ENCODE data around the gene CD80.
"Not testable (repeated sequence)": the region's sequence is repeated elsewhere in the genome, so short reads cannot be mapped to it uniquely, and the experiment has no call there.

CD80 gene

GRCh38 chr3:119559441-119559963 lies at the start of gene CD80:
CD80 (minus strand) TSS chr3:119559614; CDS start chr3:119557728, 1,886 bp downstream.
- peak; percentile 74 for DNase-seq (ENCODE audit: low spot score)

DNA sequence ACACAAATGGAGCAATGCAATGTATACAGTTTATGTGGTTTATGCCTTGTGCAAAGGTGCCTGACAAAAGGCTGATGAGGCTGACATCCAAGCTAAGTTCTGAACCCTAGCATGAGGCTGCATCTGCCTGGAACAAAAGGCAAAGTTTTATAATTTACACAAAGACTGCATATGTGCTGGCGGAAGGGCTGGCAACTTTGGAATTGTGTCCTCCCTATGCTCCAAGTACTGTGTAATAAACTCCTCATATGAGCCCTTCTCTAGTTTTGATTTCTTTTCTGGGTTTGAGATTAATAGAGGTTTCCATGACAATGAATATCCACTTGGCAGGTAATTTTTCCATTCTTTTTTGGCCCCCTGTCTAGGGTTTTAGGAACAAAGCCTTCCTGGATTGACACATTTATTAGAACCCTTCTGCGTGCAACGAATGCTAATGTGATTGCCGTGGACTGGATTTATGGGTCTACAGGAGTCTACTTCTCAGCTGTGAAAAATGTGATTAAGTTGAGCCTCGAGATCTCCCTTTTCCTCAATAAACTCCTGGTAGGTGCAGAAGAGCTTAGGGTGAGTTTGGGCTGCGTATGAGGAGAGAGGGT lies 49.1 kb upstream of the CD80 start:
- no peak for DNase-seq (ENCODE audit: low spot score)

GRCh38 chr3:119604878-119605277 lies 45.5 kb upstream of the CD80 start:
- DNase-seq (ENCODE audit: low spot score), result no peak

GRCh38 chr3:119602676-119603075 lies 43.3 kb upstream of the CD80 start:
- DNase-seq (ENCODE audit: low spot score), result no peak

GRCh38 chr3:119601154-119601553 lies 41.7 kb upstream of the CD80 start:
- DNase-seq (ENCODE audit: low spot score), result no peak

DNA sequence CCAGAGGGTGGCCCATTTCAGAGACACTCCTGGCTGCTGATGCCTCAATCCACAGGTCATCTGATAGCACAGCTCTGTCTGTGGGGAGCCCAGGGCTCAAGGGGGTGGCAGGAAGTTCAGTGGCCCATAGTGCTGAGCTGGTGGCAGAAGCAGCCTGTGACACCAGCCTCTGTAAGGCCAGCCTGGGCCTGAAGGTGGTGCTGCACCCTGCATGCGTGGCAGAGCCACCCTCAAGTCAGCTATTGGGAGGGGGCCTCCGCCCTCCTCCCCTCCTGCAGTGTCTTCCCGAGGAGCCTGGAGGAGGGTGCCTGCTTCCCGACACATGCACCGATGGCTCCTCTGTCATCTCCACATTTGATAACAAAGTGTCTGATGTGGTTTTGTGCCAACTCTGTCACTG lies 41.3 kb upstream of the CD80 start:
- DNase-seq (ENCODE audit: low spot score), result no peak

- no peak for DNase-seq (ENCODE audit: low spot score)
These were observed 40.3 kb upstream of the CD80 start for GRCh38 chr3:119599558-119600174.

DNA sequence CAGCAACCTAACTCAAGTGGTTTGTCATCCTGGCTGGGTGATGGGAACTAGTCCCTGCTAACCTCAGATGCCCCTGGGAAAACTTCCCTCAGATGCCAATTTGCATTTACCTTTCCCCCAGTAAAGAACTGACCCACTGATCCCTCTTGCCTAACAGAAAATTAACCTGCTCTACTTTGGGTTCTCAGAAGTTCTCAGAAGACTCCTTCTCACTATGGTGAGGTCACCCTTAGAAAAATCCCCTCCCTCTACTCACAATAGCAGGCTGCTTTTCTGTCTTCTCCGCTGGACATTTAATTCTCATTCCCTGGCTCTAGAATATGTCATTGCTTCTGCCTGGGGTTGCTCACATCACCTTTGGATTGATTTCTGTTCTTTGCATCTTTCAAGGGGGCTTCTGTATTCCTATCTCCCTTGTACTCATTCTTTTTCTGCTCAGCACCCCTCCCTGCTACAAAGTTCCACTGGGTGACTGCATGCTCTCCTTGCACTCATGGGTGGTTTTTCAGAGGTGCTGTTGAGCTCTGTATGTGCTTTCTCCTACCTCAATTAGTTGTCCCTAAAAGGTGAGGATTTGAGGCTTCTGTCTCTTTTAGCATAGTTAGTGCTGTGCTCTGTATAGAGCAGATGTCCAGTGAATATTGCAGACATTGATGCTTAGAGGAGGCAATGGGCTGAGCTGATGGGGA lies 39.1 kb upstream of the CD80 start:
- DNase-seq (ENCODE audit: low spot score), result no peak

- DNase-seq (ENCODE audit: low spot score), result no peak
These were observed 38.3 kb upstream of the CD80 start, which contains the start of gene PLA1A for GRCh38 chr3:119597548-119598288. PLA1A (plus strand) TSS chr3:119597885; CDS start chr3:119597914, 29 bp downstream.

DNA sequence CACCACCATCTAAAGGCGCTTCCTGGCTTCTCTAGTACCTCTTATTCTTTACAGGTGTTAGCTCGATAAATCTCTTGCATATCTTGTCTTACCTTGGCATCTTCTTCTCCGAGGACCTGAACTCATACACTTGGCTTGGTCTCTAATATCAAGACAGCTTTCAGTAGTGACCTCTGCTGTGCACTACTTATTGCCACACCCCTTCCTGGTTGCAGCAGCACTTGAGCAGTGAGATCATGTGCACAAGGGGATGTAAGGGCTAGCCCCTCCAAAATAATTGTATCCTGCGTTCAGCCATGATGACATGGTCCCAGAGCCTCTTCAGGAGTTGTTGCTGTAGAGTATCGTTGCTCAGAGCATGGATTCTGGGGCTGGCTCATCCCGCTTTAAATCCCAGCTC lies 37.0 kb upstream of the CD80 start:
- no peak for DNase-seq (ENCODE audit: low spot score)

GRCh38 chr3:119595639-119596334 lies 36.4 kb upstream of the CD80 start:
- no peak for DNase-seq (ENCODE audit: low spot score)

- DNase-seq (ENCODE audit: low spot score), result not testable (repeated sequence)
These were observed 35.5 kb upstream of the CD80 start for GRCh38 chr3:119594929-119595328.

GRCh38 chr3:119594066-119594465 lies 34.7 kb upstream of the CD80 start:
- no peak for DNase-seq (ENCODE audit: low spot score)

GRCh38 chr3:119592861-119593260 lies 33.4 kb upstream of the CD80 start:
- no peak for DNase-seq (ENCODE audit: low spot score)

- DNase-seq (ENCODE audit: low spot score), result no peak
These were observed 31.3 kb upstream of the CD80 start for GRCh38 chr3:119590706-119591105.

DNA sequence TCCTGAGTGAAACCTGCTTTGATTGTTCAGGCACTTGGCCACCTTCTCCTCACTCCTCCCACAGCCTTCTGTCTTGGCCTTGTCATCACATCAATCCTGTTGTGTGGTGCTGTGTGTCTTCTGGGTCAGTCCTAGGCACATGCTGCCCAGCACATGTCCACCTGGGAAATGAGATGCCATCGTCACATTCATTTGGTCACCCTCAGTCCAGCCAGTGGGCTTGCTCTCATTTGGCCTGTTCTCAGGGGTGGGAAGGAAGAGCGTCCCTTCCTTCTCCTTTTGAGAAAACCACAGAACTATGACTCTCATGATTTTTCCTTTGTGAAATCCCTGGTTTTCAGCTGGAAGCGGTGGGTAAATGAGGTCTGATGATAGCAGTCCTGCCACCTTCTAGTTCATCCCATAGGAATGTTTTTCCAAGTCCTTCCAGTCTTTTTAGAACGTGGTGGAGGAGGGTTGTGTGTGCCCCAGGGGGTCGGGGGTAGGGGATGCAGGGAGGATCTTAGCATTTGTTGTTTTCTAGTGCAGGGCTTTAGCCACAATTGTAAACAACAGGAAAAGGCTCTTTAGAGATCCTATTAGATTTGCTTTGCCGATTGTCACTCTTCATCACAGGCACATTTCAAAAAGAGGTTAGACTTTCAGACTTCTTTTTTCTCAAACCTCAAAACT lies 29.8 kb upstream of the CD80 start:
- no peak for DNase-seq (ENCODE audit: low spot score)

DNA sequence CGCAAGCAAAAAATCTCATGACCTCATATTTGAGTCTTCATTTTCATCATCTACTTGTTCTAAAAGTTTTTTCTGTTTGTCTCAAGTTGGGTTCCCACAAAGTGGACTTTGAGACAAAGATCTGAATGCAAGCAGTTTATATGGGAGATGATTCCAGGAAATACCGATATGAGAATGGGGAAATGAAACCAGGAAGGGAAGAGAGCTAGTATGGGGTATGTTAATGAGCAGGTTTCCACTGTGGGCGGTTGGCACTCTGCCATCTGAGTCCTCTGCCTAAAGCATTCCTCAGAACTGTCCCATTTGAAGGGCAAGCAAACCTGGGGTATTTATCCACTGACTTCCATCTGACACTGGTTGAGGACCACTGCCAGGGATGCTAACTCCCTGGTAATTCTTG lies 28.7 kb upstream of the CD80 start:
- DNase-seq (ENCODE audit: low spot score), result no peak

DNA sequence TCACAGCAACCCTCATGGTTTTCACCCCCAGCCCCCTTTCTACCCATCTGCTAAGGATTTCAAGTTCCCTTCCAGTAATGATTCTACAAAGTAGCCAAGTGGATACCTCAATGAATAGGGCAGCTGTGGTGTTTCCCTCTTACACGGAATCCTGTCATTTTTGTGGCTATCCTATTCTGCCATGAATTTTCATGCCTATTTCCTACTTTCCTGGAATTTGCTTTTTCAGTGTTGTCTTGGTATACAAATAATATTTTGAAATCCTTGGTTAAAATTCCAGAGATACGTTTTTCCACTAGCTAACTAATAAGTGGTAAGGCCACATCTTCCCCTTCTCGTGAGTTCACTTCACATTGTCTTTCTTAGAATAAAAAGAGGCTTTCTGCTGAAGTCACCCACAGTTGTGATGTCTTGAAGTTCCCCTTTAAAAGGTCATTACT lies 27.3 kb upstream of the CD80 start:
- DNase-seq (ENCODE audit: low spot score), result no peak

GRCh38 chr3:119585856-119586570 lies 26.6 kb upstream of the CD80 start:
- DNase-seq (ENCODE audit: low spot score), result no peak

DNA sequence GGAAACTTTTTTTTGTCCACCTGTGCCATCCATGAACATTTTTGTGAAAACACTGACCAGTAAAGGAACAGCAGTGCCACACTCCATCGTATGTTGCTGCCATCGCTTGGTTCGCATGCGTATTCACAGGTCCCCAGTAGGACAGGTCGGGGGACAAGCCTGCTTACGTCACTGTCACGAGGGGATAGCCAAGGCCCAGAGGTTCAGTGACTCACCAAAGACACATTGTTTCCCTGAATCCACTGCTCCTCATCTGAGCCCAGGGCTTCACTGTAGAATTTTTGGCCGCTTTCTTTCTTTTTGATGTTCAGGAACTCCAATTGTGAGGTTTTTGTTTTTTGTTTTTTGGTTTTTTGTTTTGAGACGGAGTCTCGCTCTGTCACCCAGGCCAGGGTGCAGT lies 25.8 kb upstream of the CD80 start:
- DNase-seq (ENCODE audit: low spot score), result no peak

- DNase-seq (ENCODE audit: low spot score), result no peak
These were observed 22.8 kb upstream of the CD80 start for GRCh38 chr3:119582178-119582577.
